GM12878 (cell line): Measurements from ENCODE around the gene ALG12. TPM values are rescaled to one million over a fixed set of nuclear protein-coding genes. Genes with fewer than 3 reads are reported as not detected.

Source experiments
- BRCA1 ChIP-seq: IDR thresholded peaks from 2 replicates; pipeline ENCODE4 v1.6.1; 2011; ENCODE audit warnings: low read depth, low read length, improper control_type of control experiment
- CBX5 ChIP-seq: sonication (generic); IDR thresholded peaks from 2 replicates; pipeline ENCODE4 v1.6.1; 2016; ENCODE audit warnings: low read depth, moderate library complexity, mild to moderate bottlenecking, inconsistent platforms
- E2F4 ChIP-seq: IDR thresholded peaks from 2 replicates; pipeline ENCODE4 v1.6.1; 2012; ENCODE audit warnings: low read depth, low read length, improper control_type of control experiment
- E2F8 ChIP-seq: fragments of 450-650 bp; IDR thresholded peaks from 2 replicates; pipeline ENCODE4 v1.6.1; 2018; ENCODE audit warnings: mild to moderate bottlenecking, low read depth, moderate library complexity; ENCODE audit not compliant: partially characterized antibody
- FOXK2 ChIP-seq: fragments of 450-650 bp; IDR thresholded peaks from 2 replicates; pipeline ENCODE4 v1.6.1; 2017; ENCODE audit warnings: mild to moderate bottlenecking, moderate library complexity
- HDGF ChIP-seq: fragments of 450-650 bp; IDR thresholded peaks from 2 replicates; pipeline ENCODE4 v1.6.1; 2016; ENCODE audit warnings: antibody characterized with exemption
- KDM1A ChIP-seq: fragments of 200-600 bp; sonication (generic); IDR thresholded peaks from 2 replicates; pipeline ENCODE4 v1.6.1; 2016; ENCODE audit warnings: borderline replicate concordance
- MYB ChIP-seq: fragments of 150-350 bp; IDR thresholded peaks from 2 replicates; pipeline ENCODE4 v1.6.1; 2014; ENCODE audit warnings: mild to moderate bottlenecking, low read depth, low read length, borderline replicate concordance
- SMAD5 ChIP-seq: IDR thresholded peaks from 2 replicates; pipeline ENCODE4 v1.6.1; 2016; ENCODE audit warnings: antibody characterized with exemption, low read depth
- polyA plus RNA-seq, 11 experiments: library from polyadenylated mRNA; depleted of rRNA in 4 of 11; unstranded in 6 of 11; stranded (reverse) in 5 of 11; fragments of >200 nt; fragmentation: Nextera tagmentation in 4 of 11; fragmentation: Illumina TruSeq in 1 of 11; extraction: Ambion mirVana in 4 of 11; extraction: Trizol in 1 of 11; gene quantifications; 1 replicate in 1 of 11; 2 replicates in 10 of 11; pipeline versions ENCODE4 v1.2.1 to v1.2.3, GENCODE V29; 2011 to 2016; ENCODE audit warnings: inconsistent platforms in 2 of 11, missing spikeins in 2 of 11, low read depth in 1 of 11
- total RNA-seq, 4 experiments: library from RNA; depleted of rRNA in 3 of 4; stranded (reverse); fragments of >200 nt in 3 of 4; fragmentation: Illumina TruSeq in 1 of 4; extraction: Trizol in 1 of 4; gene quantifications; 2 replicates each; pipeline versions ENCODE4 v1.2.1 to v1.2.3, GENCODE V29; 2013 to 2021
- TF ChIP-seq, protein P1 (sequence below): fragments of 450-650 bp; formaldehyde crosslinking; IDR thresholded peaks from 2 replicates; pipeline ENCODE4 v1.4.0; 2020; ENCODE audit warnings: mild to moderate bottlenecking, moderate library complexity
- TF ChIP-seq, protein P2 (sequence below): fragments of 450-650 bp; IDR thresholded peaks from 2 replicates; pipeline ENCODE4 v1.6.1; 2016; ENCODE audit warnings: mild to moderate bottlenecking, moderate library complexity, borderline replicate concordance
- TF ChIP-seq, protein P3 (sequence below): fragments of 450-650 bp; IDR thresholded peaks from 2 replicates; pipeline ENCODE4 v1.6.1; 2017; ENCODE audit warnings: low read depth, mild to moderate bottlenecking, moderate library complexity

The ALG12 gene
- total and polyA plus RNA-seq, 10 of the 15 experiments (the other 5 are each of a cell fraction or from before 2014, with no cell fraction given), result 0.22 to 23.4 (median 6.6) TPM

DNA sequence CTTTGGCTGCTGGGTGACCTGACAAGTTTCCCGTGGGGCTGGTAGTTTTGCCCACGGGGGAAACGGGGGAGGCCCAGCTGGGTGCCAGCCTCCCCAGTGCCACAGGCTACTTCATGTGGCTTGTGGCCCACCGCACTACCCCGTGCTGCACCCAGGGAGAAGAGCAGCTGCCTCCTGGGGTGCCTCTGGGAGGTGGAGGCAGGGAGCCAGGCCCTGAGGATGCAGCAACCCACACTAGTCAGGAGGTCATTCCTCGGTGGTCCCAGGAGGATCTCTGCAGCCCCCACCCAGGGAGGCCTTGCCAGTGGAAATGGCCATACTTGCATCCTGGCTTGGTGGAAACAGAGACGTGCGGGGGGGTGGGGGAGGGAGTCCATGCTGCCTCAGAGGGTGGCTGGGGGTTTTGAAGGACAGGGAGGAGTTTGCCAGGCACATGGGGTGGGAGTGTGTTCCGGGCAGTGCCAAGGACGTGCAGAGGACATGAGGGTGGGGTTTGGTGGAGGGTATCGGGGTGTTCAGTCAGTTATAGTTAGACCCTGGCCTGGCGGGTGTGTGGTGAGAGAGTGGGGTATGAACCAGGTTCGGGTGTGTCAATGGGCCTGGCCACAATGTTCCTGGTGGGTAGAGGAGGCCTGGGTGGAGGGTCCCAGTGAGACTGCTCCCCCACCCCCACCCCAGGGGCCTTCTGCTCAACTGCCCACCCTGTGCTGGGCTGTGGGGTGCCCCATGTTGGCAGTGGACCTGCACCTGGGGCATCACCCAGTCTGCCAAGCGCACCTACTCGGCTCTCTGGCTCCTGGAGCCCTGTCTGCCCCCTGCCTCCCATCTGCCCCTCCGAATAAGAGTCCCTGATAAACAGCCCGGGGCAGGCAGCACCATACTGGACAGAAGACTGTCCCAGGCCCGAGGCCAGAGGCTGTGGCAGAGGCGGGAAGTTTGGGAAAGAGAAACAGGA, 46.2 kb upstream of the ALG12 start (continued):
- TF ChIP-seq, protein P1, sequence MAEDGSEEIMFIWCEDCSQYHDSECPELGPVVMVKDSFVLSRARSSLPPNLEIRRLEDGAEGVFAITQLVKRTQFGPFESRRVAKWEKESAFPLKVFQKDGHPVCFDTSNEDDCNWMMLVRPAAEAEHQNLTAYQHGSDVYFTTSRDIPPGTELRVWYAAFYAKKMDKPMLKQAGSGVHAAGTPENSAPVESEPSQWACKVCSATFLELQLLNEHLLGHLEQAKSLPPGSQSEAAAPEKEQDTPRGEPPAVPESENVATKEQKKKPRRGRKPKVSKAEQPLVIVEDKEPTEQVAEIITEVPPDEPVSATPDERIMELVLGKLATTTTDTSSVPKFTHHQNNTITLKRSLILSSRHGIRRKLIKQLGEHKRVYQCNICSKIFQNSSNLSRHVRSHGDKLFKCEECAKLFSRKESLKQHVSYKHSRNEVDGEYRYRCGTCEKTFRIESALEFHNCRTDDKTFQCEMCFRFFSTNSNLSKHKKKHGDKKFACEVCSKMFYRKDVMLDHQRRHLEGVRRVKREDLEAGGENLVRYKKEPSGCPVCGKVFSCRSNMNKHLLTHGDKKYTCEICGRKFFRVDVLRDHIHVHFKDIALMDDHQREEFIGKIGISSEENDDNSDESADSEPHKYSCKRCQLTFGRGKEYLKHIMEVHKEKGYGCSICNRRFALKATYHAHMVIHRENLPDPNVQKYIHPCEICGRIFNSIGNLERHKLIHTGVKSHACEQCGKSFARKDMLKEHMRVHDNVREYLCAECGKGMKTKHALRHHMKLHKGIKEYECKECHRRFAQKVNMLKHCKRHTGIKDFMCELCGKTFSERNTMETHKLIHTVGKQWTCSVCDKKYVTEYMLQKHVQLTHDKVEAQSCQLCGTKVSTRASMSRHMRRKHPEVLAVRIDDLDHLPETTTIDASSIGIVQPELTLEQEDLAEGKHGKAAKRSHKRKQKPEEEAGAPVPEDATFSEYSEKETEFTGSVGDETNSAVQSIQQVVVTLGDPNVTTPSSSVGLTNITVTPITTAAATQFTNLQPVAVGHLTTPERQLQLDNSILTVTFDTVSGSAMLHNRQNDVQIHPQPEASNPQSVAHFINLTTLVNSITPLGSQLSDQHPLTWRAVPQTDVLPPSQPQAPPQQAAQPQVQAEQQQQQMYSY (CRISPR knock-in tag), result no peak
- TF ChIP-seq CBX5 (no peak), E2F8 (peak; percentile 25), E2F4 (no peak), KDM1A (no peak), MYB (no peak), HDGF (no peak), SMAD5 (0 out of 2 replicates have a peak, but pooled peaks have one; percentile 24), BRCA1 (no peak), FOXK2 (no peak)
- TF ChIP-seq, protein P2, sequence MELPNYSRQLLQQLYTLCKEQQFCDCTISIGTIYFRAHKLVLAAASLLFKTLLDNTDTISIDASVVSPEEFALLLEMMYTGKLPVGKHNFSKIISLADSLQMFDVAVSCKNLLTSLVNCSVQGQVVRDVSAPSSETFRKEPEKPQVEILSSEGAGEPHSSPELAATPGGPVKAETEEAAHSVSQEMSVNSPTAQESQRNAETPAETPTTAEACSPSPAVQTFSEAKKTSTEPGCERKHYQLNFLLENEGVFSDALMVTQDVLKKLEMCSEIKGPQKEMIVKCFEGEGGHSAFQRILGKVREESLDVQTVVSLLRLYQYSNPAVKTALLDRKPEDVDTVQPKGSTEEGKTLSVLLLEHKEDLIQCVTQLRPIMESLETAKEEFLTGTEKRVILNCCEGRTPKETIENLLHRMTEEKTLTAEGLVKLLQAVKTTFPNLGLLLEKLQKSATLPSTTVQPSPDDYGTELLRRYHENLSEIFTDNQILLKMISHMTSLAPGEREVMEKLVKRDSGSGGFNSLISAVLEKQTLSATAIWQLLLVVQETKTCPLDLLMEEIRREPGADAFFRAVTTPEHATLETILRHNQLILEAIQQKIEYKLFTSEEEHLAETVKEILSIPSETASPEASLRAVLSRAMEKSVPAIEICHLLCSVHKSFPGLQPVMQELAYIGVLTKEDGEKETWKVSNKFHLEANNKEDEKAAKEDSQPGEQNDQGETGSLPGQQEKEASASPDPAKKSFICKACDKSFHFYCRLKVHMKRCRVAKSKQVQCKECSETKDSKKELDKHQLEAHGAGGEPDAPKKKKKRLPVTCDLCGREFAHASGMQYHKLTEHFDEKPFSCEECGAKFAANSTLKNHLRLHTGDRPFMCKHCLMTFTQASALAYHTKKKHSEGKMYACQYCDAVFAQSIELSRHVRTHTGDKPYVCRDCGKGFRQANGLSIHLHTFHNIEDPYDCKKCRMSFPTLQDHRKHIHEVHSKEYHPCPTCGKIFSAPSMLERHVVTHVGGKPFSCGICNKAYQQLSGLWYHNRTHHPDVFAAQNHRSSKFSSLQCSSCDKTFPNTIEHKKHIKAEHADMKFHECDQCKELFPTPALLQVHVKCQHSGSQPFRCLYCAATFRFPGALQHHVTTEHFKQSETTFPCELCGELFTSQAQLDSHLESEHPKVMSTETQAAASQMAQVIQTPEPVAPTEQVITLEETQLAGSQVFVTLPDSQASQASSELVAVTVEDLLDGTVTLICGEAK, result no peak
- TF ChIP-seq, protein P3, sequence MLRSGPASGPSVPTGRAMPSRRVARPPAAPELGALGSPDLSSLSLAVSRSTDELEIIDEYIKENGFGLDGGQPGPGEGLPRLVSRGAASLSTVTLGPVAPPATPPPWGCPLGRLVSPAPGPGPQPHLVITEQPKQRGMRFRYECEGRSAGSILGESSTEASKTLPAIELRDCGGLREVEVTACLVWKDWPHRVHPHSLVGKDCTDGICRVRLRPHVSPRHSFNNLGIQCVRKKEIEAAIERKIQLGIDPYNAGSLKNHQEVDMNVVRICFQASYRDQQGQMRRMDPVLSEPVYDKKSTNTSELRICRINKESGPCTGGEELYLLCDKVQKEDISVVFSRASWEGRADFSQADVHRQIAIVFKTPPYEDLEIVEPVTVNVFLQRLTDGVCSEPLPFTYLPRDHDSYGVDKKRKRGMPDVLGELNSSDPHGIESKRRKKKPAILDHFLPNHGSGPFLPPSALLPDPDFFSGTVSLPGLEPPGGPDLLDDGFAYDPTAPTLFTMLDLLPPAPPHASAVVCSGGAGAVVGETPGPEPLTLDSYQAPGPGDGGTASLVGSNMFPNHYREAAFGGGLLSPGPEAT, result no peak; the same call in 1 of the 2 replicates
